H1 (cell line): ENCODE data around the gene C5orf22. TPM values are rescaled to one million over a fixed set of nuclear protein-coding genes. Genes with fewer than 3 reads are reported as not detected.

Experiments
- CTCF ChIA-PET: fragments of 300-600 bp; sonication (Branson Sonifier 250); formaldehyde crosslinking; loops from one replicate; lab custom pipeline; 2021; ENCODE audit not compliant: partially characterized antibody; lab: Charles Lee
- POLR2A ChIA-PET: fragments of 300-600 bp; sonication (Branson Sonifier 250); formaldehyde crosslinking; loops from one replicate; lab custom pipeline; 2021; ENCODE audit warnings: inconsistent platforms; ENCODE audit not compliant: partially characterized antibody; lab: Charles Lee
- DNase-seq, 2 experiments: peaks; one replicate each; pipeline versions ENCODE4 v3.0.0 to v3.0.0-alpha.2; 2010 to 2022; ENCODE audit warnings: low spot score in 2 of 2, low read depth in 1 of 2, mixed read lengths in 1 of 2
- FAIRE-seq: peaks from 2 replicates; lab custom pipeline; 2011; peaks lifted over from hg19 to GRCh38; lab: Jason Lieb, UNC
- H2AFZ ChIP-seq: 2 replicates; pipeline ENCODE4 v1.8.1; 2012; ENCODE audit warnings: low read length, inconsistent platforms
- H2AK5ac ChIP-seq: 2 replicates; pipeline ENCODE4 v1.6.1; 2013; ENCODE audit warnings: low read depth, low read length
- H2BK120ac ChIP-seq: replicated peaks from 2 replicates; pipeline ENCODE3; 2013; ENCODE audit warnings: low read depth, low read length, inconsistent platforms
- H2BK12ac ChIP-seq: 2 replicates; pipeline ENCODE4 v1.6.1; 2013; ENCODE audit warnings: low read depth, low read length
- H2BK15ac ChIP-seq: 2 replicates; pipeline ENCODE4 v1.6.1; 2013; ENCODE audit warnings: low read length
- H2BK20ac ChIP-seq: 2 replicates; pipeline ENCODE4 v1.6.1; 2013; ENCODE audit warnings: low read length
- H2BK5ac ChIP-seq: 2 replicates; pipeline ENCODE4 v1.6.1; 2013; ENCODE audit warnings: low read depth, low read length
- H3K14ac ChIP-seq: 2 replicates; pipeline ENCODE4 v1.6.1; 2013; ENCODE audit warnings: inconsistent platforms; ENCODE audit not compliant: insufficient read length
- H3K18ac ChIP-seq: 2 replicates; pipeline ENCODE4 v1.6.1; 2013; ENCODE audit warnings: low read length; ENCODE audit errors: extremely low read depth
- H3K23ac ChIP-seq: 2 replicates; pipeline ENCODE4 v1.6.1; 2013; ENCODE audit warnings: inconsistent platforms; ENCODE audit not compliant: insufficient read length
- H3K23me2 ChIP-seq: 2 replicates; pipeline ENCODE4 v1.6.1; 2013; ENCODE audit warnings: low read depth, low read length
- H3K27ac ChIP-seq: 2 replicates; pipeline ENCODE4 v1.6.1; 2011; ENCODE audit warnings: low read depth, low read length, inconsistent platforms
- H3K27me3 ChIP-seq, 4 experiments: replicated peaks in 1 of 4; 1 replicate in 1 of 4; 2 replicates in 3 of 4; pipeline versions ENCODE4 v1.6.1 to v1.8.1; 2011 to 2013; ENCODE audit warnings: low read length in 3 of 4, mild to moderate bottlenecking in 3 of 4, inconsistent platforms in 2 of 4, mixed read lengths in 2 of 4, moderate library complexity in 1 of 4; ENCODE audit not compliant: control insufficient read depth in 3 of 4, insufficient read depth in 3 of 4; ENCODE audit errors: extremely low read depth in 1 of 4
- H3K36me3 ChIP-seq, 4 experiments: 2 replicates each; pipeline versions ENCODE4 v1.6.1 to v1.8.1; 2011 to 2013; ENCODE audit warnings: mild to moderate bottlenecking in 4 of 4, low read length in 3 of 4, moderate library complexity in 2 of 4, control low read depth in 1 of 4, inconsistent platforms in 1 of 4; ENCODE audit not compliant: insufficient read depth in 4 of 4, control insufficient read depth in 2 of 4
- H3K4ac ChIP-seq: replicated peaks from 2 replicates; pipeline ENCODE3; 2013; ENCODE audit warnings: low read length, low read depth, mixed read lengths, inconsistent platforms; ENCODE audit not compliant: insufficient read length
- H3K4me1 ChIP-seq, 4 experiments: replicated peaks in 1 of 4; 1 replicate in 1 of 4; 2 replicates in 3 of 4; pipeline versions ENCODE4 v1.6.1 to v1.8.1; 2011 to 2013; ENCODE audit warnings: low read length in 3 of 4, inconsistent platforms in 2 of 4, mixed read lengths in 1 of 4; ENCODE audit not compliant: insufficient read depth in 4 of 4, control insufficient read depth in 3 of 4
- H3K4me2 ChIP-seq, 2 experiments: 2 replicates each; pipeline versions ENCODE4 v1.6.1 to v1.8.1; 2011 to 2013; ENCODE audit warnings: low read depth in 2 of 2, low read length in 2 of 2, control low read depth in 1 of 2, inconsistent platforms in 1 of 2, mild to moderate bottlenecking in 1 of 2; ENCODE audit not compliant: insufficient read depth in 1 of 2
- H3K4me3 ChIP-seq, 4 experiments: fragments of 200-600, 300-600 bp in 1 of 4; sonication (generic), shearing (Covaris generic), sonication (Bioruptor Twin) in 1 of 4; 2 replicates each; pipeline versions ENCODE4 v1.5.1 to v1.8.1; 2011 to 2016; ENCODE audit warnings: low read length in 4 of 4, low read depth in 3 of 4, control low read depth in 2 of 4, inconsistent platforms in 2 of 4, mild to moderate bottlenecking in 2 of 4, mixed read lengths in 1 of 4, moderate library complexity in 1 of 4; ENCODE audit not compliant: insufficient read depth in 2 of 4; ENCODE audit errors: extremely low read depth in 1 of 4
- H3K56ac ChIP-seq: replicated peaks from 2 replicates; pipeline ENCODE3; 2013; ENCODE audit warnings: low read depth, mild to moderate bottlenecking, mixed read lengths, low read length, inconsistent platforms; ENCODE audit not compliant: insufficient read length
- H3K79me1 ChIP-seq: 2 replicates; pipeline ENCODE4 v1.6.1; 2013; ENCODE audit warnings: low read depth, low read length, control low read depth
- H3K79me2 ChIP-seq, 2 experiments: 2 replicates each; pipeline versions ENCODE4 v1.6.1 to v1.8.1; 2012 to 2013; ENCODE audit warnings: low read length in 2 of 2, mild to moderate bottlenecking in 2 of 2, inconsistent platforms in 1 of 2; ENCODE audit not compliant: insufficient read depth in 2 of 2, control insufficient read depth in 1 of 2
- H3K9ac ChIP-seq, 4 experiments: replicated peaks in 1 of 4; 1 replicate in 1 of 4; 2 replicates in 3 of 4; pipeline versions ENCODE4 v1.6.1 to v1.8.1; 2011 to 2013; ENCODE audit warnings: low read depth in 3 of 4, low read length in 3 of 4, control low read depth in 2 of 4, mild to moderate bottlenecking in 2 of 4, moderate library complexity in 2 of 4, inconsistent platforms in 1 of 4; ENCODE audit errors: extremely low read depth in 1 of 4
- H3K9me3 ChIP-seq, 2 experiments: 2 replicates each; pipeline versions ENCODE4 v1.6.1 to v1.8.1; 2012 to 2013; ENCODE audit warnings: mild to moderate bottlenecking in 2 of 2, moderate library complexity in 2 of 2, control low read depth in 1 of 2, inconsistent platforms in 1 of 2, low read depth in 1 of 2, low read length in 1 of 2, mixed read lengths in 1 of 2; ENCODE audit not compliant: insufficient read depth in 2 of 2
- H4K20me1 ChIP-seq, 2 experiments: replicated peaks in 1 of 2; 2 replicates each; pipeline versions ENCODE3 to v1.8.1; 2011 to 2013; ENCODE audit warnings: inconsistent platforms in 2 of 2, low read length in 2 of 2, mild to moderate bottlenecking in 1 of 2; ENCODE audit not compliant: insufficient read depth in 2 of 2, control insufficient read depth in 1 of 2
- H4K5ac ChIP-seq: 2 replicates; pipeline ENCODE4 v1.6.1; 2013; ENCODE audit warnings: low read length, low read depth, mixed read lengths, inconsistent platforms; ENCODE audit not compliant: insufficient read length
- H4K8ac ChIP-seq: 2 replicates; pipeline ENCODE4 v1.8.0; 2013; ENCODE audit warnings: mild to moderate bottlenecking, moderate library complexity, low read length, inconsistent platforms; ENCODE audit not compliant: insufficient read depth; ENCODE audit errors: extremely low read depth
- H4K91ac ChIP-seq: replicated peaks from 2 replicates; pipeline ENCODE3; 2013; ENCODE audit warnings: low read length, mixed read lengths, inconsistent platforms; ENCODE audit not compliant: insufficient read length
- CBX5 ChIP-seq: fragments of 300-800, 300-1000 bp; sonication (generic); IDR thresholded peaks from 2 replicates; pipeline ENCODE4 v1.7.1; 2016; ENCODE audit warnings: antibody characterized with exemption, low read length, low read depth
- CEBPB ChIP-seq: IDR thresholded peaks from 2 replicates; pipeline ENCODE4 v1.6.1; 2012; ENCODE audit warnings: low read depth, low read length
- CHD1 ChIP-seq: IDR thresholded peaks from 2 replicates; pipeline ENCODE4 v1.6.1; 2012; ENCODE audit warnings: low read depth, low read length, improper control_type of control experiment
- EP300 ChIP-seq, 2 experiments: IDR thresholded peaks; 1 replicate in 1 of 2; 2 replicates in 1 of 2; pipeline ENCODE4 v1.6.1; 2011 to 2012; ENCODE audit warnings: low read depth in 2 of 2, low read length in 2 of 2, mild to moderate bottlenecking in 2 of 2, borderline replicate concordance in 1 of 2, inconsistent platforms in 1 of 2, moderate library complexity in 1 of 2
- EZH2 ChIP-seq: fragments of 200-600 bp; sonication (generic); IDR thresholded peaks from 2 replicates; pipeline ENCODE4 v1.7.1; 2012; ENCODE audit warnings: low read depth, mild to moderate bottlenecking, moderate library complexity, low read length, inconsistent platforms; ENCODE audit not compliant: severe bottlenecking
- MAX ChIP-seq: IDR thresholded peaks from 2 replicates; pipeline ENCODE4 v1.6.1; 2012; ENCODE audit warnings: inconsistent platforms
- POU5F1 ChIP-seq: IDR thresholded peaks from 2 replicates; pipeline ENCODE4 v1.6.1; 2011; ENCODE audit warnings: low read depth, mild to moderate bottlenecking, low read length, moderate library complexity
- SIRT6 ChIP-seq: IDR thresholded peaks from one replicate; pipeline ENCODE4 v1.7.1; 2012; ENCODE audit warnings: low read length, inconsistent platforms
- SP2 ChIP-seq: IDR thresholded peaks from 2 replicates; pipeline ENCODE4 v1.6.1; 2012; ENCODE audit warnings: mild to moderate bottlenecking, low read length, inconsistent platforms
- TAF1 ChIP-seq: IDR thresholded peaks from 2 replicates; pipeline ENCODE4 v1.6.1; 2011; ENCODE audit warnings: mild to moderate bottlenecking, low read depth, low read length
- WGBS, 2 experiments: shearing (Covaris generic) in 1 of 2; methylation state at CpG; one replicate each; pipeline versions ENCODE4 v1.1.6 to v1.1.7; 2013 to 2015; ENCODE audit warnings: low lambda C conversion rate in 2 of 2, mixed read lengths in 2 of 2, inconsistent platforms in 1 of 2, low coverage in 1 of 2, missing lambda C conversion rate in 1 of 2; ENCODE audit not compliant: insufficient replicate concordance in 2 of 2, insufficient coverage in 1 of 2, insufficient read length in 1 of 2; ENCODE audit errors: extremely low coverage in 1 of 2, missing lambda C conversion rate in 1 of 2; 5-methylcytosine and 5-hydroxymethylcytosine counted together
- polyA plus RNA-seq, 7 experiments: library from polyadenylated mRNA; depleted of rRNA in 3 of 7; stranded (reverse) in 5 of 7; unstranded in 2 of 7; fragments of >200 nt in 5 of 7; fragments of 200-250 nt in 2 of 7; gene quantifications; 1 replicate in 5 of 7; 2 replicates in 1 of 7; 4 replicates in 1 of 7; pipeline versions ENCODE4 v1.2.1 to v1.2.3, GENCODE V29; 2011 to 2013; ENCODE audit warnings: missing spikeins in 2 of 7, mixed read lengths in 2 of 7
- total RNA-seq: library from RNA; stranded (reverse); fragmentation: NEBNext Ultra II Directional; extraction: Animal tissue kit (Norgen Biotek cat#: 25700); gene quantifications from 2 replicates; pipeline ENCODE4 v1.2.1, GENCODE V29; 2021
- TF ChIP-seq, protein P1 (sequence below): IDR thresholded peaks from 2 replicates; pipeline ENCODE4 v1.6.1; 2012; ENCODE audit warnings: low read length, inconsistent platforms

C5orf22 gene
- total and polyA plus RNA-seq, 2 of the 8 experiments (the other 6 are each of a cell fraction or from before 2014, with no cell fraction given): 19.6 to 36.2 TPM

- Histone ChIP-seq H2AFZ (no peak overlapping the region), H3K18ac (no peak overlapping the region), H3K14ac (no peak overlapping the region), H3K23ac (no peak overlapping the region), H2AK5ac (no peak overlapping the region), H3K23me2 (no peaks in the 10 kb centered on the region; the same call in 1 of the 2 replicates), H3K4me2 (no peak overlapping the region), H4K5ac (no peak overlapping the region), H4K91ac (no peak overlapping the region), H3K9me3 (no peaks in the 10 kb centered on the region), H3K79me2 (no peaks in the 10 kb centered on the region), H2BK15ac (no peak overlapping the region), H3K4me1 (peaks cover 0 to 4% (median 0%) of the 10 kb centered on the region in 4 experiments; a peak in 1 of 7 replicates), H3K4ac (no peak overlapping the region), H2BK20ac (no peak overlapping the region), H3K27ac (no peak overlapping the region), H4K20me1 (peaks cover 0 to 4% of the 10 kb centered on the region in 2 experiments), H3K36me3 (peaks cover 6 to 60% (median 45%) of the 10 kb centered on the region in 4 experiments; a peak in 7 of 8 replicates), H2BK12ac (no peak overlapping the region), H4K8ac (no peak overlapping the region), H2BK120ac (no peak overlapping the region), H2BK5ac (no peak overlapping the region), H3K79me1 (no peaks in the 10 kb centered on the region), H3K9ac (no peak overlapping the region), H3K56ac (no peak overlapping the region), H3K27me3 (no peaks in the 10 kb centered on the region), H3K4me3 (no peak overlapping the region)
- CTCF ChIA-PET: no interaction called here
- FAIRE-seq (no peak), DNase-seq (no peak)
- 95% methylated on average over 4 of the region's 4 CpGs; no CpG with 5 or more reads in 1 of the 2 experiments for WGBS, 2 experiments
- POLR2A ChIA-PET: interaction anchor here (1.3 kb wide), 1 partner anchor 23 kb away, joined by 3 read pairs; no protein-coding TSS in a partner anchor
- TF ChIP-seq CHD1: no peak
- TF ChIP-seq POU5F1: no peak
- TF ChIP-seq CEBPB: no peak
- no peak for TF ChIP-seq EP300 (IDR thresholded peaks at IDR 0.05; ENCODE audit: borderline replicate concordance in 1 of 2, low read depth in 2 of 2, low read length in 2 of 2)
- no peak for TF ChIP-seq SIRT6
- no peak for TF ChIP-seq TAF1
- TF ChIP-seq SP2: no peak
- TF ChIP-seq, protein P1, sequence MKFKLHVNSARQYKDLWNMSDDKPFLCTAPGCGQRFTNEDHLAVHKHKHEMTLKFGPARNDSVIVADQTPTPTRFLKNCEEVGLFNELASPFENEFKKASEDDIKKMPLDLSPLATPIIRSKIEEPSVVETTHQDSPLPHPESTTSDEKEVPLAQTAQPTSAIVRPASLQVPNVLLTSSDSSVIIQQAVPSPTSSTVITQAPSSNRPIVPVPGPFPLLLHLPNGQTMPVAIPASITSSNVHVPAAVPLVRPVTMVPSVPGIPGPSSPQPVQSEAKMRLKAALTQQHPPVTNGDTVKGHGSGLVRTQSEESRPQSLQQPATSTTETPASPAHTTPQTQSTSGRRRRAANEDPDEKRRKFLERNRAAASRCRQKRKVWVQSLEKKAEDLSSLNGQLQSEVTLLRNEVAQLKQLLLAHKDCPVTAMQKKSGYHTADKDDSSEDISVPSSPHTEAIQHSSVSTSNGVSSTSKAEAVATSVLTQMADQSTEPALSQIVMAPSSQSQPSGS: no peak
- TF ChIP-seq MAX: no peak
- no peak for TF ChIP-seq CBX5
- TF ChIP-seq EZH2: no peak
Measured at GRCh38 chr5:31495336-31495735, 36.8 kb upstream of the C5orf22 start.
